ENCODE data around the gene BAD.

GRCh38 chr11:64232182-64232966 is 52.1 kb downstream of the BAD start:
- TF ChIP-seq CTCF (IDR thresholded peaks at IDR 0.05; ENCODE audit: low read length) (no peak), EZH2phosphoT487 (IDR thresholded peaks at IDR 0.05; ENCODE audit: low read length) (no peak)

Measured in MM.1S (cell line).